ENCODE measurements around the gene PTK7.

- TF ChIP-seq CTCF (IDR thresholded peaks at IDR 0.05; ENCODE audit: control extremely low read depth in 1 of 3, insufficient read depth in 1 of 3, low read depth in 1 of 3, low read length in 3 of 3): no peak
- TF ChIP-seq MAFK (IDR thresholded peaks at IDR 0.05; ENCODE audit: low read depth, low read length): no peak
- no peak for TF ChIP-seq SIN3A (conservative IDR thresholded peaks at IDR 0.05 in 1 of 2, IDR thresholded peaks at IDR 0.05 in 1 of 2; ENCODE audit: low read depth in 1 of 2, low read length in 2 of 2)
- TF ChIP-seq, protein P1, sequence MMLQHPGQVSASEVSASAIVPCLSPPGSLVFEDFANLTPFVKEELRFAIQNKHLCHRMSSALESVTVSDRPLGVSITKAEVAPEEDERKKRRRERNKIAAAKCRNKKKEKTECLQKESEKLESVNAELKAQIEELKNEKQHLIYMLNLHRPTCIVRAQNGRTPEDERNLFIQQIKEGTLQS (IDR thresholded peaks at IDR 0.05; ENCODE audit: insufficient read depth, low read depth, low read length): no peak
- TF ChIP-seq NRF1 (IDR thresholded peaks at IDR 0.05; ENCODE audit: low read depth, low read length): no peak
Observed at GRCh38 chr6:43097502-43097901, 21.4 kb downstream of the PTK7 start.
